ENCODE results near the gene NEMP2. TPM values are rescaled to one million over a fixed set of nuclear protein-coding genes. Genes with fewer than 3 reads are reported as not detected.

NEMP2 gene
- total RNA-seq: 2.2 and 2.3 TPM in 2 replicates

GRCh38 chr2:190534310-190535120 lies at the start of gene NEMP2:
Gene NEMP2 (minus strand): TSS chr2:190534722. CDS start chr2:190534655, 67 bp downstream.

Other genes with a start within 250 kb of the NEMP2 start
- gene HIBCH, start 214.9 kb downstream of the NEMP2 start, total RNA-seq: 7.9 and 20.8 TPM in 2 replicates
- 6.0 and 7.0 TPM in 2 replicates for gene INPP1, start 191.1 kb downstream of the NEMP2 start, total RNA-seq
- gene MFSD6, start 126.4 kb downstream of the NEMP2 start, total RNA-seq: 0.90 and 4.4 TPM in 2 replicates
- gene NAB1, start 114.4 kb upstream of the NEMP2 start, total RNA-seq: 13.4 and 27.5 TPM in 2 replicates

All from cardiac atrium fibroblast (primary cell).